KMS-11 (cell line): ENCODE data around the gene MYADML2.

Experiments
- H2AFZ ChIP-seq: fragments of 200-600 bp; sonication (generic); 2 replicates; pipeline ENCODE4 v1.6.1; 2016; ENCODE audit warnings: antibody characterized with exemption, mixed run types, low read depth
- H3K27ac ChIP-seq: fragments of 200-600 bp; sonication (generic); 2 replicates; pipeline ENCODE4 v1.6.1; 2016; ENCODE audit warnings: mild to moderate bottlenecking, mixed run types
- H3K27me3 ChIP-seq: fragments of 200-600 bp; sonication (generic); 2 replicates; pipeline ENCODE4 v1.6.1; 2017; ENCODE audit warnings: mild to moderate bottlenecking, low read depth, mixed run types, moderate library complexity; ENCODE audit not compliant: insufficient read depth
- H3K36me3 ChIP-seq: fragments of 200-600 bp; sonication (generic); 2 replicates; pipeline ENCODE4 v1.6.1; 2017; ENCODE audit warnings: mild to moderate bottlenecking, mixed run types; ENCODE audit not compliant: insufficient read depth
- H3K4me1 ChIP-seq: fragments of 200-600 bp; sonication (generic); 2 replicates; pipeline ENCODE4 v1.6.1; 2016; ENCODE audit warnings: mild to moderate bottlenecking, low read depth, mixed run types; ENCODE audit not compliant: poor library complexity, severe bottlenecking
- H3K4me2 ChIP-seq: fragments of 200-600 bp; sonication (generic); 2 replicates; pipeline ENCODE4 v1.7.0; 2016; ENCODE audit warnings: mild to moderate bottlenecking, mixed run types
- H3K4me3 ChIP-seq: fragments of 200-600 bp; sonication (generic); IDR thresholded peaks from 2 replicates; pipeline ENCODE4 v1.6.1; 2017; ENCODE audit warnings: low read depth, low read length, mixed read lengths; ENCODE audit not compliant: insufficient read depth
- H3K79me2 ChIP-seq: fragments of 200-600 bp; sonication (generic); 2 replicates; pipeline ENCODE4 v1.6.1; 2016; ENCODE audit warnings: low read depth, mixed run types; ENCODE audit not compliant: insufficient read depth
- H3K9ac ChIP-seq: fragments of 200-600 bp; sonication (generic); 2 replicates; pipeline ENCODE4 v1.6.1; 2016; ENCODE audit warnings: mild to moderate bottlenecking, mixed run types
- H4K20me1 ChIP-seq: fragments of 200-600 bp; sonication (generic); 2 replicates; pipeline ENCODE4 v1.6.1; 2016; ENCODE audit warnings: mild to moderate bottlenecking, mixed run types; ENCODE audit not compliant: insufficient read depth
- TF ChIP-seq, protein P1 (sequence below): fragments of 200-600 bp; sonication (generic); conservative IDR thresholded peaks from 2 replicates; pipeline ENCODE4 v1.6.1; 2017; ENCODE audit warnings: low read depth, mild to moderate bottlenecking, antibody characterized with exemption, low read length, moderate library complexity, mixed read lengths

Gene MYADML2

GRCh38 chr17:81902023-81902652 is 44.9 kb downstream of the MYADML2 start, which contains the start of gene NPB:
Gene NPB (plus strand): TSS chr17:81902238. CDS start chr17:81902278, 40 bp downstream.
- Histone ChIP-seq H4K20me1 (no peaks in the 10 kb centered on the region), H2AFZ (no peak within 1 kb of the TSS), H3K27ac (no peak within 1 kb of the TSS), H3K27me3 (no peaks in the 10 kb centered on the region), H3K4me1 (no peaks in the 10 kb centered on the region), H3K79me2 (no peaks in the 10 kb centered on the region), H3K36me3 (no peaks in the 10 kb centered on the region), H3K4me3 (no peak within 1 kb of the TSS), H3K4me2 (no peak within 1 kb of the TSS), H3K9ac (no peak within 1 kb of the TSS)
- TF ChIP-seq, protein P1, sequence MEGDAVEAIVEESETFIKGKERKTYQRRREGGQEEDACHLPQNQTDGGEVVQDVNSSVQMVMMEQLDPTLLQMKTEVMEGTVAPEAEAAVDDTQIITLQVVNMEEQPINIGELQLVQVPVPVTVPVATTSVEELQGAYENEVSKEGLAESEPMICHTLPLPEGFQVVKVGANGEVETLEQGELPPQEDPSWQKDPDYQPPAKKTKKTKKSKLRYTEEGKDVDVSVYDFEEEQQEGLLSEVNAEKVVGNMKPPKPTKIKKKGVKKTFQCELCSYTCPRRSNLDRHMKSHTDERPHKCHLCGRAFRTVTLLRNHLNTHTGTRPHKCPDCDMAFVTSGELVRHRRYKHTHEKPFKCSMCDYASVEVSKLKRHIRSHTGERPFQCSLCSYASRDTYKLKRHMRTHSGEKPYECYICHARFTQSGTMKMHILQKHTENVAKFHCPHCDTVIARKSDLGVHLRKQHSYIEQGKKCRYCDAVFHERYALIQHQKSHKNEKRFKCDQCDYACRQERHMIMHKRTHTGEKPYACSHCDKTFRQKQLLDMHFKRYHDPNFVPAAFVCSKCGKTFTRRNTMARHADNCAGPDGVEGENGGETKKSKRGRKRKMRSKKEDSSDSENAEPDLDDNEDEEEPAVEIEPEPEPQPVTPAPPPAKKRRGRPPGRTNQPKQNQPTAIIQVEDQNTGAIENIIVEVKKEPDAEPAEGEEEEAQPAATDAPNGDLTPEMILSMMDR, result no peak

DNA sequence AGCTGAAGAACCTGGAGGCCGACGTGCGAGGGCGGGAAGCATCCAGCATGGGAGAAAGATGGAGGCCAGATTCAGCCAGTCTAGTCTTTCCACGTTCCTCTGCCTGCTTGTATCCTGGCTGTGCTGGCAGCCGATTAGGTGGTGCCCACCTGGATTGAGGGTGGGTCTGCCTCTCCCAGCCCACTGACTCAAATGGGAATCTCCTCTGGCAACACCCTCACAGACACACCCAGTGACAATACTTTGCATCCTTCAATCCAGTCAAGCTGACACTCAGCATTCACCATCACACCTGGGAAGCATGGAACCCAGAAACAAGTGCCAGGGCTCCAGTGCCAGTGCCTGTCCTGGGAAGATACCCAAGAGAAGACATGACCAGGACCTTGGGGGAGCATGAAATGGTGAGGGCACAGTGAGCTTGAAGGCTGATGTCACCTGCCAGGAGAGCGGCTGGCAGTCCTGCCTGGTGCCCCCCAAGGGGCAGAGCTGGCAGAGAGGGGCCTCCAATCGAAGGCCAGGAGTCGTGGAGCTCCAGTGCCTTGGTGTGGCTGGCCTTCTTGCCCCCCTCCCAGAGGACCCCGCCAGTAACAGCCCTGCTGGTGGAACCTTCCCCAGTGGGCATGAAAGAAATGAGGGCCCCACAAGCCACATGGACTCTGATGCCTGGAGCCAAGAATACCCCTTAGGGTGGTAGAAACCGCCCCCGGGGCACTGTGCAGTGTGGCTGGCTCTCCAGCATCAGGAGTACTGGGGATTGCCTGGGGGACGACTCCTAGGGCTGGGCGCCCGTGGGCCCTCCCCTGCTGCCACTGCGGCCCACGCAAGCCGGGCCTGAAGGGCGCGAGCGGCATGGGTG is 45.6 kb downstream of the MYADML2 start:
- Histone ChIP-seq H3K79me2 (no peaks in the 10 kb centered on the region), H4K20me1 (no peaks in the 10 kb centered on the region), H3K36me3 (no peaks in the 10 kb centered on the region), H3K9ac (no peak overlapping the region), H3K4me3 (no peak overlapping the region), H2AFZ (no peak overlapping the region), H3K4me1 (no peaks in the 10 kb centered on the region), H3K27ac (no peak overlapping the region), H3K4me2 (no peak overlapping the region), H3K27me3 (no peaks in the 10 kb centered on the region)
- TF ChIP-seq, protein P1, result no peak

DNA sequence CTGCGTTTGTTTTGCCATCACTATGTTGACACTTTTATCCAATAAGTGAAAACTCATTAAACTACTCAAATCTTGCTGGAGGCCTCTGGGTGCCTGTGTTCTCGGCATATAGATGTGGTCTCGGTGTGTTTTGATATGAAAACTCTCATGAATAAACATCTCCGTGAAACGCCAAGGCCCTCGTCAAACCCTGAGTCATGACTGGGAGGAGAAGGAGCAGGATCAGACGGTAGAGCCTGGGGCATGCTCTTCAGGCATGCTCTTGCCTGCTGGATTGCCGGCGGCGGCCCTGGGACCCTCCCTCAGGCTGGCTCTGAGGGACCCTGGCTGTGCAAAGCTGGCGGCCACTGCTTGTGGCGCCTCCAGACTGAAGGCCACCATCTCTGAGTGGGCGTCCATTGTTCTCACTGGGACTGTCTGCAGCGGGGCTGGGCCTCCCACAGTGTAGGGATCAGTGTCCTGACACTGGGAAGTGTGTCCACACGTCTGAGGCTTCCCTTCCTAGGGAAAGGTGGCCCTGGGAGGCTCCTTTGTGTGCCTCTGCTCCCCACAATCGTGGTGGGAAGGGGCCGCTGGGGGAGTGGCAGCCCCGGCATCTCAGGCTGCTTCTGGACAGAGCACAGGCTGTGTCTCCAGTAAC is 46.7 kb downstream of the MYADML2 start:
- TF ChIP-seq, protein P1, result no peak
- no peaks in the 10 kb centered on the region for H4K20me1 ChIP-seq
- no peaks in the 10 kb centered on the region for H3K79me2 ChIP-seq
- no peak overlapping the region for H3K4me3 ChIP-seq
- no peak overlapping the region for H3K4me2 ChIP-seq
- H2AFZ ChIP-seq, result no peak overlapping the region
- no peaks in the 10 kb centered on the region for H3K36me3 ChIP-seq
- no peak overlapping the region for H3K27ac ChIP-seq
- no peaks in the 10 kb centered on the region for H3K4me1 ChIP-seq
- no peak overlapping the region for H3K9ac ChIP-seq
- H3K27me3 ChIP-seq, result no peaks in the 10 kb centered on the region

- TF ChIP-seq, protein P1, result no peak
- Histone ChIP-seq H3K79me2 (no peaks in the 10 kb centered on the region), H3K4me1 (no peaks in the 10 kb centered on the region), H3K9ac (no peak overlapping the region), H3K27me3 (no peaks in the 10 kb centered on the region), H3K27ac (no peak overlapping the region), H4K20me1 (no peaks in the 10 kb centered on the region), H3K4me3 (no peak overlapping the region), H3K36me3 (no peaks in the 10 kb centered on the region), H2AFZ (no peak overlapping the region), H3K4me2 (no peak overlapping the region)
Measured at GRCh38 chr17:81899514-81900166, 47.4 kb downstream of the MYADML2 start.
